VCaP (cell line): ENCODE measurements around the gene ITPR3.

ENCODE experiments used
- H3K27ac ChIP-seq: fragments of 450-650 bp; 2 replicates; pipeline ENCODE4 v1.5.1; 2017
- TF ChIP-seq, protein P1 (sequence below): fragments of 450-650 bp; conservative IDR thresholded peaks from 2 replicates; pipeline ENCODE4 v1.5.1; 2017; ENCODE audit warnings: mild to moderate bottlenecking, moderate library complexity

The ITPR3 gene

DNA sequence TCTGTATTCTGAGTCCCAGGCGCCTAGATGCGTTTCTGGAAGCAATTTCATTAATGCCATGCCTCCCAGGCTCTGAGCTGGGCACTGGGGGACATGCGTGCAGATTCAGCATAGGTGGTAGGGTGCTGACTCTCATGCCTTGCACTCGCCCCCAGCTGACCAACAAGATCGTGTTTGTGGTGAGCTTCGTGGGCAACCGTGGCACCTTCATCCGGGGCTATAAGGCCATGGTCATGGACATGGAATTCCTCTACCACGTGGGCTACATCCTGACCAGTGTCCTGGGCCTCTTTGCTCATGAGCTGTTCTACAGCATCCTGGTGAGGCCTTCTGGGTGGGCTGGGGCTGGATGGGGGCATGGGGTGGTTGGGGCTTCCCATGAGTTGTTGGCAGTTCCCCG, 68.8 kb downstream of the ITPR3 start:
- TF ChIP-seq, protein P1, sequence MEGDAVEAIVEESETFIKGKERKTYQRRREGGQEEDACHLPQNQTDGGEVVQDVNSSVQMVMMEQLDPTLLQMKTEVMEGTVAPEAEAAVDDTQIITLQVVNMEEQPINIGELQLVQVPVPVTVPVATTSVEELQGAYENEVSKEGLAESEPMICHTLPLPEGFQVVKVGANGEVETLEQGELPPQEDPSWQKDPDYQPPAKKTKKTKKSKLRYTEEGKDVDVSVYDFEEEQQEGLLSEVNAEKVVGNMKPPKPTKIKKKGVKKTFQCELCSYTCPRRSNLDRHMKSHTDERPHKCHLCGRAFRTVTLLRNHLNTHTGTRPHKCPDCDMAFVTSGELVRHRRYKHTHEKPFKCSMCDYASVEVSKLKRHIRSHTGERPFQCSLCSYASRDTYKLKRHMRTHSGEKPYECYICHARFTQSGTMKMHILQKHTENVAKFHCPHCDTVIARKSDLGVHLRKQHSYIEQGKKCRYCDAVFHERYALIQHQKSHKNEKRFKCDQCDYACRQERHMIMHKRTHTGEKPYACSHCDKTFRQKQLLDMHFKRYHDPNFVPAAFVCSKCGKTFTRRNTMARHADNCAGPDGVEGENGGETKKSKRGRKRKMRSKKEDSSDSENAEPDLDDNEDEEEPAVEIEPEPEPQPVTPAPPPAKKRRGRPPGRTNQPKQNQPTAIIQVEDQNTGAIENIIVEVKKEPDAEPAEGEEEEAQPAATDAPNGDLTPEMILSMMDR, result no peak
- H3K27ac ChIP-seq, result no peak overlapping the region

- no peak overlapping the region for H3K27ac ChIP-seq
- TF ChIP-seq, protein P1, result no peak
Observed at GRCh38 chr6:33690766-33691165, 69.6 kb downstream of the ITPR3 start.

DNA sequence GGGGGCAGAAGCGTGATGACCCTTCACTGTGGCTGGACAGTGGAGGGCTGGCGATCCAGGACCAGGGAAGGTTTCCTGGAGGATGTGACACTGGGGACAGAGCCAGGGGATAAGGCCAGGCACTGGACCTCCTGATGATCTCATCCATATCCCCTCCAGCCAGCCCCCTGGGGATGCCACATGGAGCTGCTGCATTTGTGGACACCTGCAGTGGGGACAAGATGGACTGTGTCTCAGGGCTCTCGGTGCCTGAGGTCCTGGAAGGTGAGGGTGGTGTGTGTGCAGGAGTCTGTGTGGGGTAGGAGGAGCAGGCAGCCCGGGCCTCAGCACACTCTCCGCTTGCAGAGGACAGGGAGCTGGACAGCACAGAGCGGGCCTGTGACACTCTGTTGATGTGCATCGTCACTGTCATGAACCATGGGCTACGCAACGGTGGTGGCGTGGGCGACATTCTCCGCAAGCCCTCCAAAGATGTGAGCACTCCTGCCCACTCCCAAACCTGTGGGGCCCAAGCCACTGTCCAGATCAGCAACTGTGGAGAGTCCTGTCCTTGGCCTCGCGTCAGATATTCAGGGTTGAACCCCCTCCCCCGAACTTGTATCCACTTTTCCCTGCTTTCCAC, 70.4 kb downstream of the ITPR3 start:
- H3K27ac ChIP-seq, result no peak overlapping the region
- TF ChIP-seq, protein P1, result no peak

GRCh38 chr6:33692078-33692759, 71.1 kb downstream of the ITPR3 start:
- H3K27ac ChIP-seq, result 0 out of 2 replicates have a peak overlapping the region, but pooled peaks have one; percentile 1
- TF ChIP-seq, protein P1, result no peak

DNA sequence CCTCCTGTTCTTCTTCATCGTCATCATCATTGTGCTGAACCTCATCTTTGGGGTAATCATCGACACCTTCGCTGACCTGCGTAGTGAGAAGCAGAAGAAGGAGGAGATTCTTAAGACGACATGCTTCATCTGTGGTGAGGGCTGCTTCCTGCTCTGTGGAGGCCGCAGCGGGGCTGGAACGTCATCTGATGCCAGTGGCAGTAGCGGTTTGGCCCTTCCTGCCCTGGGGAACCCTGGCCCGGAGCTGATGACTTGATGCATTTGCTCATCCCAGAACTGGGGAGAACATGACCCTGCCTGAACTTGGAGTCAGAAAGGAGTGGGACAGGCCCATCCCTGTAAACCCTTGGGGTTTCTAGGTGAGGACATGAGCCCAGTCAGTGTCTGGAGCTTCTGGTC, 71.6 kb downstream of the ITPR3 start:
- TF ChIP-seq, protein P1, result no peak
- 0 out of 2 replicates have a peak overlapping the region, but pooled peaks have one; percentile 1 for H3K27ac ChIP-seq

GRCh38 chr6:33693186-33694105, 72.3 kb downstream of the ITPR3 start:
- TF ChIP-seq, protein P1, result no peak
- H3K27ac ChIP-seq, result no peak overlapping the region

- peak overlapping the region; percentile 86 for H3K27ac ChIP-seq
- TF ChIP-seq, protein P1, result no peak
Observed at GRCh38 chr6:33694401-33694931, 73.3 kb downstream of the ITPR3 start.
